ENCODE data around the gene TBX20. TPM values are rescaled to one million over a fixed set of nuclear protein-coding genes. Genes with fewer than 3 reads are reported as not detected.

TBX20 gene
- total RNA-seq (2022; extraction: Qiagen RNA extraction; ENCODE audit: low read depth), result 1.2 to 2.5 TPM (median 2.2 TPM) in 5 replicates

DNA sequence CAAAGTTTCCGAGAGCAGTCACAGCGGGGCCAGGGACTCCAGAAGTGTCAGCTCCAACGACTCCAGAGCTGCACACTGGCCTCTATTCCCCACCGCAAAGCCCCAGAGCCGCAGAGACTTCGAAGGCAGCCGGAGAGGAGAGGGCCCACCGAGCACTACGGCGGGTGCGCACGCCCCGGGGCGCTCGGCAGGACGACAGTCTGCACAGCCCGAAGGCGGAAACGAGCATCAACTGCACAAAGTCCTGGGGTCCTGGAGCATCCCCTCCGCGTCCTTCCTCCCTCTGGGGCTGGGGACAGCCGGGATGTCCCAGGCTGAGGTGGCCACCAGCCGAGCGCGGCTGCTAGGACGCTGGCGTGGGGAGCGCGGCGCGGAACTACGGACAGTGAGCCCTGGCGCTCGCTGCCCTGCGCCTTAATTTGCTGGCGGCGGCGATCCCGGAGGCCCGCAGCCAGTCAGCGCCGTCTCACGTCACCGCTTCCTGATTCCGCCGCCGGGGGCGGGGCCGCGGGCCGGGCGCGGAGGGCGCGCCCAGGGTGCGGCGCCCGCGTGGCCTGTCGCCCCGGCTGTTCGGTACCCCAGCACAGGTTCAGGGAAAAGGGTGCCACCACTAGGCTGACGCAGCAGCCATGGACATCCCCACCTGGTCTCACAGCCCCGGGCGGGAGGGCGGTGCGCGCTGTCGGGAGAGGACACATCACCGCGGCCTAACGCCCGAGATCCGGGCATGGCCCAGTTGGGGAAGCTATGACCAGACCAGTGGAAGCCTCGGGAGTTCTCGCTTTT, at the start of gene TBX20:
TSS of gene TBX20 (minus strand) at position 391 of the 786 bp plus-strand sequence. CDS start 480 bp downstream, outside the sequence.

Other genes starting within 250 kb of the TBX20 start
- 41.6 to 47.0 TPM (median 45.9 TPM) in 5 replicates for gene DPY19L1, start 216.6 kb downstream of the TBX20 start, total RNA-seq (2022; extraction: Qiagen RNA extraction; ENCODE audit: low read depth)